HL-60 (cell line): ENCODE results near the gene MARK1.

ENCODE experiments used
- CTCF ChIP-seq: IDR thresholded peaks from one replicate; pipeline ENCODE4 v1.5.1; 2011; ENCODE audit warnings: low read length, control low read depth, inconsistent platforms; ENCODE audit not compliant: insufficient read depth
- GABPA ChIP-seq: IDR thresholded peaks from 2 replicates; pipeline ENCODE4 v1.6.1; 2012; ENCODE audit warnings: low read depth
- POLR2AphosphoS5 ChIP-seq: IDR thresholded peaks from 2 replicates; pipeline ENCODE4 v1.6.1; 2012; ENCODE audit warnings: low read depth
- TF ChIP-seq, protein P1 (sequence below): IDR thresholded peaks from 2 replicates; pipeline ENCODE4 v1.6.1; 2012; ENCODE audit warnings: low read depth; ENCODE audit not compliant: insufficient replicate concordance

GRCh38 chr1:220694866-220695382 lies 167.0 kb downstream of the MARK1 start:
- no peak for TF ChIP-seq CTCF
- no peak for TF ChIP-seq POLR2AphosphoS5
- no peak for TF ChIP-seq GABPA
- TF ChIP-seq, protein P1, sequence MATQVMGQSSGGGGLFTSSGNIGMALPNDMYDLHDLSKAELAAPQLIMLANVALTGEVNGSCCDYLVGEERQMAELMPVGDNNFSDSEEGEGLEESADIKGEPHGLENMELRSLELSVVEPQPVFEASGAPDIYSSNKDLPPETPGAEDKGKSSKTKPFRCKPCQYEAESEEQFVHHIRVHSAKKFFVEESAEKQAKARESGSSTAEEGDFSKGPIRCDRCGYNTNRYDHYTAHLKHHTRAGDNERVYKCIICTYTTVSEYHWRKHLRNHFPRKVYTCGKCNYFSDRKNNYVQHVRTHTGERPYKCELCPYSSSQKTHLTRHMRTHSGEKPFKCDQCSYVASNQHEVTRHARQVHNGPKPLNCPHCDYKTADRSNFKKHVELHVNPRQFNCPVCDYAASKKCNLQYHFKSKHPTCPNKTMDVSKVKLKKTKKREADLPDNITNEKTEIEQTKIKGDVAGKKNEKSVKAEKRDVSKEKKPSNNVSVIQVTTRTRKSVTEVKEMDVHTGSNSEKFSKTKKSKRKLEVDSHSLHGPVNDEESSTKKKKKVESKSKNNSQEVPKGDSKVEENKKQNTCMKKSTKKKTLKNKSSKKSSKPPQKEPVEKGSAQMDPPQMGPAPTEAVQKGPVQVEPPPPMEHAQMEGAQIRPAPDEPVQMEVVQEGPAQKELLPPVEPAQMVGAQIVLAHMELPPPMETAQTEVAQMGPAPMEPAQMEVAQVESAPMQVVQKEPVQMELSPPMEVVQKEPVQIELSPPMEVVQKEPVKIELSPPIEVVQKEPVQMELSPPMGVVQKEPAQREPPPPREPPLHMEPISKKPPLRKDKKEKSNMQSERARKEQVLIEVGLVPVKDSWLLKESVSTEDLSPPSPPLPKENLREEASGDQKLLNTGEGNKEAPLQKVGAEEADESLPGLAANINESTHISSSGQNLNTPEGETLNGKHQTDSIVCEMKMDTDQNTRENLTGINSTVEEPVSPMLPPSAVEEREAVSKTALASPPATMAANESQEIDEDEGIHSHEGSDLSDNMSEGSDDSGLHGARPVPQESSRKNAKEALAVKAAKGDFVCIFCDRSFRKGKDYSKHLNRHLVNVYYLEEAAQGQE, result no peak
